Transverse colon (tissue), 4 donors: ENCODE measurements around the gene SLC22A31. TPM values are rescaled to one million over a fixed set of nuclear protein-coding genes. Genes with fewer than 3 reads are reported as not detected.

Source experiments
- DNase-seq: peaks from one replicate; pipeline ENCODE4 v3.0.0-alpha.2; 2019
- H3K27ac ChIP-seq, 4 donors: fragments of 200-600 bp; sonication (generic); 2 replicates each; pipeline ENCODE4 v1.5.1; 2016 to 2018; ENCODE audit warnings: inconsistent platforms in 4 of 4
- H3K27me3 ChIP-seq: fragments of 200-600 bp; sonication (generic); 2 replicates; pipeline ENCODE4 v1.5.1; 2017; ENCODE audit warnings: inconsistent platforms
- H3K36me3 ChIP-seq, 4 donors: fragments of 200-600 bp; sonication (generic); 2 replicates each; pipeline ENCODE4 v1.5.1; 2017 to 2019; ENCODE audit warnings: inconsistent platforms in 4 of 4
- H3K4me1 ChIP-seq, 4 donors: fragments of 200-600 bp; sonication (generic); 2 replicates each; pipeline ENCODE4 v1.5.1; 2017 to 2020; ENCODE audit warnings: inconsistent platforms in 4 of 4
- H3K4me3 ChIP-seq, 4 donors: fragments of 200-600 bp; sonication (generic); 1 replicate in 1 of 4; 2 replicates in 3 of 4; pipeline versions ENCODE4 v1.5.1 to v1.6.1; 2017 to 2019; ENCODE audit warnings: inconsistent platforms in 4 of 4
- H3K9me3 ChIP-seq, 2 donors: fragments of 200-600 bp; sonication (generic); 2 replicates each; pipeline ENCODE4 v1.5.1; 2017 to 2019; ENCODE audit warnings: inconsistent platforms in 2 of 2
- EP300 ChIP-seq: sonication (generic); formaldehyde crosslinking; IDR thresholded peaks from one replicate; pipeline ENCODE4 v1.6.1; 2017; ENCODE audit warnings: antibody characterized with exemption, low read depth
- POLR2A ChIP-seq: fragments of 450-650 bp; IDR thresholded peaks from one replicate; pipeline ENCODE4 v1.6.1; 2016; ENCODE audit warnings: antibody characterized with exemption, mild to moderate bottlenecking, moderate library complexity
- POLR2AphosphoS5 ChIP-seq, 3 donors: sonication (generic); formaldehyde crosslinking; IDR thresholded peaks; one replicate each; pipeline ENCODE4 v1.6.1; 2016; ENCODE audit warnings: antibody characterized with exemption in 3 of 3
- WGBS, 2 donors: methylation state at CpG; one replicate each; pipeline ENCODE4 v1.1.5; 2018; ENCODE audit warnings: low coverage in 1 of 2; 5-methylcytosine and 5-hydroxymethylcytosine counted together
- in situ Hi-C, 4 donors: fragments of 200-750 bp; cut with MboI; loops; one replicate each; pipeline versions ENCODE4 v1.15.0 to v1.15.1; 2017; ENCODE audit warnings: low sequenced_read_pairs in 3 of 4, low pct_ligation_motif_present in 1 of 4, low pct_unique_long_range_greater_than_20kb in 1 of 4
- intact Hi-C: fragments of 100-400 bp; cut with DNase I; formaldehyde crosslinking; loops from one replicate; pipeline ENCODE4 v1.15.1; 2023; ENCODE audit warnings: low total_unique reads
- total RNA-seq, 4 donors: library from RNA; depleted of rRNA; stranded (reverse); fragments of >200 nt; gene quantifications; one replicate each; pipeline ENCODE4 v1.1.0, GENCODE V29; 2016
- TF ChIP-seq, protein P1 (sequence below), 5 experiments: fragments of 200-600 bp in 3 of 5; fragments of 450-650 bp in 2 of 5; sonication (generic) in 3 of 5; IDR thresholded peaks; 1 replicate in 2 of 5; 2 replicates in 3 of 5; pipeline ENCODE4 v1.5.1; 2016 to 2017; ENCODE audit warnings: antibody characterized with exemption in 5 of 5, inconsistent platforms in 3 of 5, mild to moderate bottlenecking in 2 of 5, moderate library complexity in 1 of 5

SLC22A31 gene
- total RNA-seq, 4 donors from 2014 or later, result 1.3 TPM; not detected in 3

DNA sequence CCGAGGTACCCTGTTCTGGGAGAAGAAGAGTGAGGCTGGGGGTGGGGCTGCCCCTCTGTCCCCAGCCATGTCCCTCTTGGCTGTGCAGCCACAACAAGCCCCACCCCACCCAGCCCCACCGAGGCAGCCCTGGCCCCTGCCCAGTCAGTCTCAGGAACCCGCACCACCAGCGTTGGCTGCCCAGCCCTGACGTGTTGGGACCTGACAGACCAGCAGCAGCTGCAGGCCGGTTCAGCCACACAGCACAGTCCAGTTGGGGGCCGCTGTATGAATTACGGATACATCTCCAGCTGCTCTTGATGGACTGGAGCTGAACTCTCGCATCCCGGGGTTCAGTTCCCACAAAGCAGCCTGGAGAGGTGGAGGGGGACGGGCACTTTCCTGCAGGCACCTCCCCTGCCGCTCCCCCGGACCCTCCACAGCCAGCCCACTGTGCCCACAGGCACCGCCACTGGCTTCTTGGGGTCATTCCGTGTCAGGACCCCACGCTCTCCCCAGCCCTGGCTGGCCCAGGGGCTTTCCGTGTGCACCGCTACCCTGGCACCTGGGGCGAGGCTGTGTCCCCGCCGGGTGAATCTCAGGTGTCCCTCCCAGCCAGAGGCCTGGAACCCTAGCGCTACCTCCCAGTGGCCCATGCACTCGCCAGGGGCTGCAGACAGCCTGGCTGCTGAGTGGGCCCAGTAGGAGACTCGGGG is 21.7 kb downstream of the SLC22A31 start:
- no peak overlapping the region for H3K27ac ChIP-seq
- no peaks in the 10 kb centered on the region for H3K9me3 ChIP-seq
- H3K4me3 ChIP-seq, result no peak overlapping the region
- TF ChIP-seq POLR2A (no peak), POLR2AphosphoS5 (IDR thresholded peaks at IDR 0.05) (no peak), EP300 (no peak)
- TF ChIP-seq, protein P1, sequence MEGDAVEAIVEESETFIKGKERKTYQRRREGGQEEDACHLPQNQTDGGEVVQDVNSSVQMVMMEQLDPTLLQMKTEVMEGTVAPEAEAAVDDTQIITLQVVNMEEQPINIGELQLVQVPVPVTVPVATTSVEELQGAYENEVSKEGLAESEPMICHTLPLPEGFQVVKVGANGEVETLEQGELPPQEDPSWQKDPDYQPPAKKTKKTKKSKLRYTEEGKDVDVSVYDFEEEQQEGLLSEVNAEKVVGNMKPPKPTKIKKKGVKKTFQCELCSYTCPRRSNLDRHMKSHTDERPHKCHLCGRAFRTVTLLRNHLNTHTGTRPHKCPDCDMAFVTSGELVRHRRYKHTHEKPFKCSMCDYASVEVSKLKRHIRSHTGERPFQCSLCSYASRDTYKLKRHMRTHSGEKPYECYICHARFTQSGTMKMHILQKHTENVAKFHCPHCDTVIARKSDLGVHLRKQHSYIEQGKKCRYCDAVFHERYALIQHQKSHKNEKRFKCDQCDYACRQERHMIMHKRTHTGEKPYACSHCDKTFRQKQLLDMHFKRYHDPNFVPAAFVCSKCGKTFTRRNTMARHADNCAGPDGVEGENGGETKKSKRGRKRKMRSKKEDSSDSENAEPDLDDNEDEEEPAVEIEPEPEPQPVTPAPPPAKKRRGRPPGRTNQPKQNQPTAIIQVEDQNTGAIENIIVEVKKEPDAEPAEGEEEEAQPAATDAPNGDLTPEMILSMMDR (IDR thresholded peaks at IDR 0.05), result no peak
- no peak for DNase-seq
- peaks cover 50% of the 10 kb centered on the region for H3K27me3 ChIP-seq
- H3K36me3 ChIP-seq, result no peaks in the 10 kb centered on the region
- in situ Hi-C loops (no loop called here), intact Hi-C loops (no loop called here)
- H3K4me1 ChIP-seq, result no peaks in the 10 kb centered on the region
- 57% methylated on average over 8 of the region's 24 CpGs; no CpG with 5 or more reads in 1 of the 2 donors for whole genome bisulfite sequencing, 2 donors

DNA sequence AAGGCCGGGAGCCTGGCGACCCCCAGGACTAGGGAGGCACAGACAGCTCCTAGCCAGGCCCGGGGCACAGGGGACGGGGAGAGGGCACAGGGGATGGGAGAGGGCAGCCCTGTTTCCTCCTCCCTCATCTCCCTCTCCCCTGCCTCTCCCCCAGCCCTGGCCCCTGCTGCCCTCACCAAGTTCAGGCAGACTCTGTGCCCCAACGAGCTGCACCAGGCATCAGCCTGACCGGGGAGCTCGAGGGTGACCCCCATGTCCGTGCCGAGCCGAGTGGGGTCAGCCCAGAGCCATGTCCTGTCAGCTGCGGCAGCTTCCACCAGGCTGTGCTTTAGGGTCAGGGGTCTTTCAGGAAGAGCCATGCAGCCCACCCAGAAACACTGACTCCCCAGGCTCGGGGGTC is 22.8 kb downstream of the SLC22A31 start:
- no peak for DNase-seq
- H3K36me3 ChIP-seq, result no peaks in the 10 kb centered on the region
- H3K4me3 ChIP-seq, result no peak overlapping the region
- no peaks in the 10 kb centered on the region for H3K4me1 ChIP-seq
- intact Hi-C loops (no loop called here), in situ Hi-C loops (no loop called here)
- no peaks in the 10 kb centered on the region for H3K9me3 ChIP-seq
- WGBS, 2 donors, result 69% methylated on average over 12 of the region's 12 CpGs; no CpG with 5 or more reads in 1 of the 2 donors
- TF ChIP-seq POLR2AphosphoS5 (IDR thresholded peaks at IDR 0.05), result no peak
- TF ChIP-seq POLR2A, result no peak
- TF ChIP-seq EP300, result no peak
- TF ChIP-seq, protein P1 (IDR thresholded peaks at IDR 0.05), result no peak
- H3K27ac ChIP-seq, result no peak overlapping the region
- peaks cover 55% of the 10 kb centered on the region for H3K27me3 ChIP-seq

DNA sequence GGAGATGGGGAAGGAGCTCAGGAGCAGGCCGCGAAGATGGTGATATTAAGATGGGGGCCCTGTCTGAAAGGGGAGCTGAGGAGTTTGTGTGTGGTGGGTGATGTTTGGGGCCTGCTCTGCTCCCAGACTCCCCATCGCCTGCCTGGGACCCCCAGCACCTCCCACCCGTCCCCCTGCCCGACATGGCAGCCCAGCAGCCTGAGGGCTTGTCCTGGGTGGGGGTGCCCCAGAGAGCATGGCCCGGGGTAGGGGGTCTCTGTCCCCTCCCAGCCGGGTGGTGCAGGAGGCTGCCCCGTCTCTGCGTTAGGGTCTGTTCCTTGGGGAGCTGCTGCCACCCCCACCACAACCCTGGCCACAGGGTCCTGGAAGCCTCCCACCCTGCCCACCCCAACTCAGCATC is 23.6 kb downstream of the SLC22A31 start:
- WGBS, 2 donors, result 74% methylated on average over 5 of the region's 9 CpGs; no CpG with 5 or more reads in 1 of the 2 donors
- intact Hi-C loops, result no loop called here
- TF ChIP-seq, protein P1 (IDR thresholded peaks at IDR 0.05), result no peak
- no peak for TF ChIP-seq EP300
- TF ChIP-seq POLR2AphosphoS5 (IDR thresholded peaks at IDR 0.05), result no peak
- no peak for TF ChIP-seq POLR2A

DNA sequence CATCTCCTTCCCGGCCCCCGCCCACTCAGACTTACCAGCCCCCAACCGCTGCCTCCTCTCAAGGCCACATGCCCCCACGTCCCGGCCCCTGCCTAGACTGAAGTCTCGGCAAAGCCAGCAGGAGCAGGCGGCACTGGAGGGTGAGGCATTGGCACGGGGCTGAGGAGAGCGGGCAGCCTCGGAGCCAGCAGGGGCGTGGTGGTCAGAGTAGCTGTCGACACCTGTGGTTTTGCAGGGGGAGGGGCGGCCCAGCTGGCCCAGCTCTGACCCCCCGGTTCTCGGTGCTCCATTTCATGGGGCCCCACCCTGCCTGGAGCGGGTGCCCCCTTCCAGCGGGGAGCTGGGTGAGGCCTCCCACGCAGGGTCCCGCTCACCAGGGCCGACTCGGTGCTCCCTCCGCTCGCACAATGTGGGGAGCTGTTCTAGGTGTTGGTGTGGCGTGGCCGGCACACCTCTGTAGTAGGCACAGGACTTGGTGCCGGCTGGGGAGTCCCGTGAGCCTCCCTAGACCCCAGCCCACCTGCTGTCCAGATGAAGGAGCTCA is 24.1 kb downstream of the SLC22A31 start:
- TF ChIP-seq, protein P1 (IDR thresholded peaks at IDR 0.05), result no peak
- TF ChIP-seq EP300 (no peak), POLR2AphosphoS5 (IDR thresholded peaks at IDR 0.05) (no peak), POLR2A (no peak)
- Histone ChIP-seq H3K36me3 (no peaks in the 10 kb centered on the region), H3K9me3 (no peaks in the 10 kb centered on the region), H3K4me1 (peaks cover 4 to 8% (median 5%) of the 10 kb centered on the region in 4 donors), H3K27ac (no peak overlapping the region), H3K27me3 (peaks cover 62% of the 10 kb centered on the region), H3K4me3 (no peak overlapping the region)
- WGBS, 2 donors, result 82% methylated on average over 26 of the region's 27 CpGs; no CpG with 5 or more reads in 1 of the 2 donors
- intact Hi-C loops (no loop called here), in situ Hi-C loops (no loop called here)
- no peak for DNase-seq

More for the DNA sequence above, 23.6 kb downstream of the SLC22A31 start:
- Histone ChIP-seq H3K9me3 (no peaks in the 10 kb centered on the region), H3K27me3 (peaks cover 60% of the 10 kb centered on the region), H3K27ac (no peak overlapping the region), H3K4me3 (no peak overlapping the region), H3K36me3 (no peaks in the 10 kb centered on the region), H3K4me1 (peaks cover 2 to 4% (median 3%) of the 10 kb centered on the region in 4 donors)
- no peak for DNase-seq
- in situ Hi-C loops, result no loop called here
